DOHH2 (cell line): ENCODE results near the gene EPS15.

Experiments
- H3F3A ChIP-seq: fragments of 200-600 bp; sonication (generic), shearing (Covaris generic); 2 replicates; pipeline ENCODE4 v1.6.0; 2016; ENCODE audit warnings: antibody characterized with exemption, mild to moderate bottlenecking; ENCODE audit not compliant: control insufficient read depth, insufficient read depth
- H3K27ac ChIP-seq: fragments of 200-600 bp; sonication (generic); 2 replicates; pipeline ENCODE4 v1.5.1; 2014; ENCODE audit warnings: low read depth, mild to moderate bottlenecking, low read length, moderate library complexity
- H3K27me3 ChIP-seq: fragments of 200-600 bp; sonication (generic); 2 replicates; pipeline ENCODE4 v1.6.1; 2014; ENCODE audit warnings: mild to moderate bottlenecking, low read length, mixed read lengths; ENCODE audit not compliant: control insufficient read depth
- H3K36me3 ChIP-seq: fragments of 200-600 bp; sonication (generic); 2 replicates; pipeline ENCODE4 v1.6.1; 2014; ENCODE audit warnings: mild to moderate bottlenecking, low read length, moderate library complexity, mixed read lengths; ENCODE audit not compliant: control insufficient read depth
- H3K4me1 ChIP-seq: fragments of 200-600 bp; sonication (generic); 2 replicates; pipeline ENCODE4 v1.6.1; 2014; ENCODE audit warnings: mild to moderate bottlenecking, low read length, mixed read lengths; ENCODE audit not compliant: control insufficient read depth
- H3K4me2 ChIP-seq: fragments of 200-600 bp; sonication (generic); 2 replicates; pipeline ENCODE4 v1.6.0; 2014; ENCODE audit warnings: mild to moderate bottlenecking, low read length, moderate library complexity
- H3K4me3 ChIP-seq: fragments of 200-600 bp; sonication (generic); 2 replicates; pipeline ENCODE4 v1.5.1; 2014; ENCODE audit warnings: mild to moderate bottlenecking, low read length, mixed read lengths
- H3K79me2 ChIP-seq: fragments of 200-600 bp; sonication (generic); 2 replicates; pipeline ENCODE4 v1.6.1; 2014; ENCODE audit warnings: mild to moderate bottlenecking, low read length, mixed read lengths; ENCODE audit not compliant: control insufficient read depth
- H3K9me2 ChIP-seq: fragments of 200-600 bp; sonication (generic); replicated peaks from 2 replicates; pipeline ENCODE4 v1.6.1; 2014; ENCODE audit warnings: mild to moderate bottlenecking, low read length, mixed read lengths; ENCODE audit not compliant: control insufficient read depth
- H3K9me3 ChIP-seq: fragments of 200-600 bp; sonication (generic); 2 replicates; pipeline ENCODE4 v1.6.1; 2014; ENCODE audit warnings: antibody characterized with exemption, low read length, mixed read lengths; ENCODE audit not compliant: control insufficient read depth, insufficient read depth
- H4K20me1 ChIP-seq: fragments of 200-600 bp; sonication (generic); 2 replicates; pipeline ENCODE4 v1.6.0; 2014; ENCODE audit warnings: low read depth, mild to moderate bottlenecking, antibody characterized with exemption, low read length, moderate library complexity; ENCODE audit not compliant: control insufficient read depth, insufficient read depth
- EZH2phosphoT487 ChIP-seq: fragments of 200-600 bp; sonication (generic); IDR thresholded peaks from 2 replicates; pipeline ENCODE4 v1.6.1; 2017; ENCODE audit warnings: borderline replicate concordance, mild to moderate bottlenecking, antibody characterized with exemption, low read length, moderate library complexity, mixed read lengths
- TF ChIP-seq, protein P1 (sequence below): fragments of 200-600 bp; sonication (generic); IDR thresholded peaks from one replicate; pipeline ENCODE4 v1.5.1; 2014; ENCODE audit warnings: antibody characterized with exemption, mild to moderate bottlenecking, low read depth, low read length; ENCODE audit not compliant: poor library complexity, severe bottlenecking

EPS15 gene

DNA sequence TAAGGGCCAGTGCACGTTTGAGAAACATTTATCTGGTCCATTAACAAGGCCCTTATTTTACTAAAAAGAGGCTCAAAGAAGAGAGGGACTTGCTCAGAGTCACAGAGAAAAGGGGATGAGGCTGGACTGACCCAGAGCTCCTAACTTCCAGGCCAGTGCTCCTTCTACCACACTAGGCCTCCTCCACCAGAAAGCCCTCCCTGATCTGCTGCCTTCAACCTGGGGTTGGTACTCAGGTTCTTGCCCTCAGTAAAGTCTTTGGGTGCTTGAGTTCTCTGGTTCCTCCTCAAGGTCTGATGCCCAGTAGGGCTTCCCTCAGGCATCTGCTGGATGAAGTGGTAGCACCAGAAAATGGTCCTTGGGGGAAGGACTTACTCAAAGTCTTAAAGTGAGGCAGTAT lies 214.7 kb downstream of the EPS15 start:
- Histone ChIP-seq H4K20me1 (no peaks in the 10 kb centered on the region), H3K27ac (no peak overlapping the region), H3K79me2 (no peaks in the 10 kb centered on the region), H3K9me2 (no peaks in the 10 kb centered on the region), H3K27me3 (no peaks in the 10 kb centered on the region), H3K4me2 (no peak overlapping the region), H3K4me3 (no peak overlapping the region), H3F3A (no peaks in the 10 kb centered on the region), H3K9me3 (no peaks in the 10 kb centered on the region), H3K4me1 (no peaks in the 10 kb centered on the region), H3K36me3 (no peaks in the 10 kb centered on the region)
- TF ChIP-seq, protein P1, sequence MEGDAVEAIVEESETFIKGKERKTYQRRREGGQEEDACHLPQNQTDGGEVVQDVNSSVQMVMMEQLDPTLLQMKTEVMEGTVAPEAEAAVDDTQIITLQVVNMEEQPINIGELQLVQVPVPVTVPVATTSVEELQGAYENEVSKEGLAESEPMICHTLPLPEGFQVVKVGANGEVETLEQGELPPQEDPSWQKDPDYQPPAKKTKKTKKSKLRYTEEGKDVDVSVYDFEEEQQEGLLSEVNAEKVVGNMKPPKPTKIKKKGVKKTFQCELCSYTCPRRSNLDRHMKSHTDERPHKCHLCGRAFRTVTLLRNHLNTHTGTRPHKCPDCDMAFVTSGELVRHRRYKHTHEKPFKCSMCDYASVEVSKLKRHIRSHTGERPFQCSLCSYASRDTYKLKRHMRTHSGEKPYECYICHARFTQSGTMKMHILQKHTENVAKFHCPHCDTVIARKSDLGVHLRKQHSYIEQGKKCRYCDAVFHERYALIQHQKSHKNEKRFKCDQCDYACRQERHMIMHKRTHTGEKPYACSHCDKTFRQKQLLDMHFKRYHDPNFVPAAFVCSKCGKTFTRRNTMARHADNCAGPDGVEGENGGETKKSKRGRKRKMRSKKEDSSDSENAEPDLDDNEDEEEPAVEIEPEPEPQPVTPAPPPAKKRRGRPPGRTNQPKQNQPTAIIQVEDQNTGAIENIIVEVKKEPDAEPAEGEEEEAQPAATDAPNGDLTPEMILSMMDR = no peak
- TF ChIP-seq EZH2phosphoT487 = no peak
